HG02981 (cell line): ENCODE measurements around the gene PODNL1.
A peak's percentile ranks its signal among the peaks of the same experiment; 100 is the strongest.
"Not testable (repeated sequence)": the region's sequence is repeated elsewhere in the genome, so short reads cannot be mapped to it uniquely, and the experiment has no call there.

Experiments used
- ATAC-seq: cut with Tn5 transposase; IDR thresholded peaks from one replicate; pipeline ENCODE4 v1.9.1; 2021; ENCODE audit warnings: mild to moderate bottlenecking, moderate library complexity; ENCODE audit not compliant: unreplicated experiment

PODNL1 gene

GRCh38 chr19:13930402-13930801 lies 7.8 kb downstream of the PODNL1 start:
- ATAC-seq = no peak

DNA sequence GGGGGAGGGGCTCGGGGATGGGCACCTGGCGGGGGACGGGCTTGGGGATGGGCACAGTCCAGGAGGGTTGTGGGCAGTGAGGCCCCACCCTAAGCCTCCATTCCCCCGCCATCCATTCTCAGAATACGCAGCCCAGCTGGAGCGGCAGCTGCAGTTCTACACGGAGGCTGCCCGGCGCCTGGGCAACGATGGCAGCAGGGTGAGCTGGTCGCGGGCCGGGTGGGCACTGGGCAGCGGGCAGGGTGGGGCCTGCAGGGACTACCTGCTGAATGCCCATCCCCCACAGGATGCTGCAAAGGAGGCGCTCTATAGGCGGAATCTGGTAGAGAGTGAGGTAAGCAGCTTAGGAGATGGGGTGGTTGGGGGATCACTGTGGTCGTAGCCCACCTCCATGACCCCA lies 8.3 kb downstream of the PODNL1 start:
- ATAC-seq = no peak

DNA sequence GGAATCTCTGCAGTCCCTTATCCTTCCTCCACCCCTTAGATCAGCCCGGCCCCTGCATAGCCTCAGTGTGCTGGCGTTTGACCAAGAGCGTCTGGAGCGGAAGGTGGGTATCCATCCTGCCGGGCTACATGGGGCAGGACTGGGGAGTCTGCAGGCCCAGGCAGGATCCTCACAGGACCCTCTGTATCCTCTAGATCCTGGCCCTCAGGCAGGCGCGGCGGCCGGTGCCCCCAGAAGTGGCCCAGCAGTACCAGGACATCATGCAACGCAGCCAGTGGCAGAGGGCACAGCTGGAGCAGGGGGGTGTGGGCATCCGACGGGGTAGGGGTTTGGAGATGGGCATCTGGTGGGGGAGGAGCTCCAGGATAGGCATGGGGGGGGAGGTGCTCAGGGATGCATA lies 8.9 kb downstream of the PODNL1 start:
- ATAC-seq = no peak

DNA sequence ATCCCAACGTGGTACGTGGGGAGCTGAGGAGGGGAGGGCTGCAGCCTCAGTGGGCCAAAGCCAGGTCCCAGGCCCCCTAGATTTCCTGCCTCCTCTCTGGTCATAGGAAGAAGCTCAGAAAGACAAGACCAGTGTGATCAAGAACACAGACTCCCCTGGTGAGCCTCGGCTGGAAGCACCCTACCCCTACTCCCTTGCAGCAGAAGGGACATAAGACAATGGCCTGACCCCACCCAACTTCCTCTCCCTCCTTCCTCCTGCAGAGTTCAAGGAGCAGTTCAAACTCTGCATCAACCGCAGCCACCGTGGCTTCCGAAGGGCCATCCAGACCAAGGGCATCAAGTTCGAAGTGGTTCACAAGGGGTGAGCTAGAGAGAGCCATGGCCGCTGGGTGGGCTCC lies 11.5 kb downstream of the PODNL1 start:
- no peak for ATAC-seq

DNA sequence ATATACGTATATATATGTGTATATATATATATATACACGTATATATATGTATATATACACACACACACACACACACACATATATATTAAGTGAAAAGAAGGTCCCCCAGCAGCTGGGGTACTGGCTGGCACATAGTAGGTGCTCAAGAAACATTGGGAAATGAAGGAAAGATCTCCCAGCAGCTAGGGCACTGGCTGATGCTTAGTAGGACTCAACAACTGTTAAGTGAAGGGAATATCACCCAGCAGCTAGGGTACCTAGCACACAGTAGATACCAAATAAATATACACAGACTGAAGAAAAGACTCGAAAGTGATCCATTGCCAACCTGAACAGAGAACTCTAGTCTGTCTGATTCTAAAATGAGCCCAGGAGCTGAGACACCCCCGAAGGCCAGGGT lies 12.2 kb downstream of the PODNL1 start:
- ATAC-seq = no peak

DNA sequence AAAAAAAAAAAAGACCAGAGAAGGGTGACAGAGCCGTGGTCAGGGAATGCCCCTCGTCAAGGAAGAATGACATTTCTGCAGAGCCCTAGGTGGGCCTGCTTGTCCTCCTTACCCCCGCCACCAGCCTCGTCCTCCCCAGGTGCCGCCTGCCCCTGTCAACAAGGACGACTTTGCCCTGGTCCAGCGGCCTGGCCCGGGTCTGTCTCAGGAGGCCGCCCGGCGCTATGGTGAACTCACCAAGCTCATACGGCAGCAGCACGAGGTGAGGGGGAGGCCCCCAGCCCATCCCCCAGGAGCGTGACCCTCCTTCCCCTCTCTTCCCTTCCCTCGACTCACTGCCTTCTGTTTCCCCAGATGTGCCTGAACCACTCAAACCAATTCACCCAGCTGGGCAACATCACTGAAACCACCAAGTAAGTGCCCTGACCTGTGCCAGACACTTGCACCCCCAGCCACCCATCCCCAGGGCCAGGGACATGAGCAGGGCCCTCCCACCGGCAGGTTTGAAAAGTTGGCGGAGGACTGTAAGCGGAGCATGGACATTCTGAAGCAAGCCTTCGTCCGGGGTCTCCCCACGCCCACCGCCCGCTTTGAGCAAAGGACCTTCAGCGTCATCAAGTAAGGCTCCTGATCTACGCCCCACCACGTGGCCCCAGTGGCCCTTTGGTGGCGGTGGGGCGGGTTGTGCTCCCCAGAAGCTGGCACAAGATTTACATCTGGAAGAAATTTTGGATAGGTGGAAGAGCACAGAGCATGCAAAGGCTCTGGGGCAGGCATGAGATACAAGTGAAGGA lies 14.8 kb downstream of the PODNL1 start:
- ATAC-seq = no peak

DNA sequence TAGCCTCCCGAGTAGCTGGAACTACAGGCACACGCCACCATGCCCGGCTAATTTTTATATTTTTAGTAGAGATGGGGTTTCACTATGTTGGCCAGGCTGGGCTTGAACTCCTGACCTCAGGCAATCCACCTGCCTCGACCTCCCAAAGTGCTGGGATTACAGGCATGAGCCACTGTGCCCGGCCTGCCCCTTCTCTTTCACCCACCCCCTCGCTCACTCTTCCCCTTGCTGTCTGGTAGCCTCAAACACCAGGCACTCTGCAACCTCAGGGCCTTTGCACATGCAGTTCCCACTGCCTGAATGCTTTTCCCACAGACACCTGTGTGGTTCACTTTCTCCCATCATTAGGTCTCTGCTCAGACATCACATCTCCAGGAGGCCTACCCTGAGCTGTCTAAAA lies 16.1 kb downstream of the PODNL1 start:
- ATAC-seq = not testable (repeated sequence)

- no peak for ATAC-seq
These were observed 17.1 kb downstream of the PODNL1 start for GRCh38 chr19:13920940-13921747.

DNA sequence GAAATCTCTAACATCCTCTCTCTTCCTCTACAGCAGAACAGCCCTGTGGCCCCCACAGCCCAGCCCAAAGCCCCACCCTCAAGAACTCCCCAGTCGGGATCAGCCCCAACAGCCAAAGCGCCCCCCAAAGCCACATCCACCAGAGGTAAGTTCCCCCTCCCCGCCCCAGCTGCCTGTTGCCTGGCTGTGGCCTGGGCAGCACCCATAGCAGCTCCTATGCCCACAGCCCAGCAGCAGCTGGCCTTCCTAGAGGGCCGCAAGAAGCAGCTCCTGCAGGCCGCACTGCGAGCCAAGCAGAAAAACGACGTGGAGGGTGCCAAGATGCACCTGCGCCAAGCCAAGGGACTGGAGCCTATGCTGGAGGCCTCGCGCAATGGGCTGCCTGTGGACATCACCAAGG lies 17.7 kb downstream of the PODNL1 start:
- no peak for ATAC-seq

- no peak for ATAC-seq
These were observed 19.3 kb downstream of the PODNL1 start for GRCh38 chr19:13918726-13919411.

DNA sequence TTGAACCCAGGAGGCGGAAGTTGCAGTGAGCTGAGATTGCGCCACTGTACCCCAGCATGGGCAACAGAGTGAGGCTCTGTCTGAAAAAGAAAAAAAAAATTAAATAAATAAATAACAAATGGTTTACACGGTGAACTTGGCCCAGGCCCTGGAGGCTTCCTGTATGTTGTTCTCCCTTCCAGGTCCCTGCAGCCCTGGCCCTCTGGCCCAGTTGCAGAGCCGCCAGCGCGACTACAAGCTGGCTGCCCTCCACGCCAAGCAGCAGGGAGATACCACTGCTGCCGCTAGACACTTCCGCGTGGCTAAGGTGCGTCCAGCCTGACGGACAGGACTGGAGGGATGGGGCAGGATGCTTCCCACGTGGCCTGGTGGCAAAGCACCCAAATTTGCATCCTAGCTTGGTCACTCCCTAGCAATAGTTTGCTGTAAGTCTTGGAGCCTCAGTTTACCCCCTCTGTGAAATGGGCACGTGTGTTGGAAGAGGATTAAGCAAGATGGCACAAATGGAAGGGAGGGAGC lies 20.3 kb downstream of the PODNL1 start:
- no peak for ATAC-seq

DNA sequence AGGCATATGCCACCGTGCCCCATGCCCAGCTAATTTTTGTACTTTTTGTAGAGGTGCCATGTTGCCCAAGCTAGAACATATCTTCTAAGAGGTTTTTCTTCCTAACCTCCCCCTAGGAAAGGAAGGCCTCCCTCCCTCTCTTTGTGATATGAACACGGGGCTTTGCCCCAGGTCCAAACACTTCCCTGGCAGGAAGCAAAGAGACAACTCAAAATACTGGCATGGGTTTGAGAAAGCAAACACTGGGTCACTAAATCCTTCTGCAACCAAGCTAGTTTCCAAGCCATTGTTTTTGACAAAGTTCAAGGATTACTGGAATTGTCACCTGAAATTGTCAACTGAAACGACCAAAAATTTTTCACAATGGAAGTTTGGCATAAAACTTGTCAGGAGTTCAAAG lies 23.4 kb downstream of the PODNL1 start:
- no peak for ATAC-seq

- no peak for ATAC-seq
These were observed 24.9 kb downstream of the PODNL1 start for GRCh38 chr19:13913352-13913751.

GRCh38 chr19:13909430-13909829 lies 28.8 kb downstream of the PODNL1 start:
- no peak for ATAC-seq

GRCh38 chr19:13908674-13909073 lies 29.5 kb downstream of the PODNL1 start:
- ATAC-seq = no peak

GRCh38 chr19:13906910-13907309 lies 31.3 kb downstream of the PODNL1 start:
- ATAC-seq = no peak

DNA sequence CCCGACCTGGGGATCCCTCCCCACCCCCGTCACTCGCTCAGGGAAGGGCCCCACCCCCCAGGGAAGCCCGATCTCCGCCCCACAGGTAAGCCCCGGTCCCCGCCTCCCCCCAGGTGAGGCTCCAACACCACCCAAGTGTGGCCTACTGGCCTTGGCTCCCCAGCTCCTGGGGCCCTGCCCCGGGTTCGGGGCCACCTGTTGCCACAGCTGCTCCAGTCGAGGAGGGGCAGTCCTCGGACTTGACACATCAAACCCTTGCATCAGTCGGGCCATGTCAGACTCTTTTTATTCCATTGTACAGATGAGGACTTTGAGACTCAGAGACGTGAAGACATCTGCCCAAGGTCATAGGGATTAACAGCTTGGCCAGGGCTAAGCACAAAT lies 31.7 kb downstream of the PODNL1 start:
- peak; percentile 17 for ATAC-seq

GRCh38 chr19:13905634-13906520 lies 32.3 kb downstream of the PODNL1 start, which contains the start of the genes BRME1 and CC2D1A:
TSS of gene BRME1 (minus strand) at chr19:13906117. CDS start at chr19:13904892, 1,225 bp downstream.
TSS of gene CC2D1A (plus strand) at chr19:13906201. CDS start at chr19:13906442, 241 bp downstream.
- peak; percentile 86 for ATAC-seq

DNA sequence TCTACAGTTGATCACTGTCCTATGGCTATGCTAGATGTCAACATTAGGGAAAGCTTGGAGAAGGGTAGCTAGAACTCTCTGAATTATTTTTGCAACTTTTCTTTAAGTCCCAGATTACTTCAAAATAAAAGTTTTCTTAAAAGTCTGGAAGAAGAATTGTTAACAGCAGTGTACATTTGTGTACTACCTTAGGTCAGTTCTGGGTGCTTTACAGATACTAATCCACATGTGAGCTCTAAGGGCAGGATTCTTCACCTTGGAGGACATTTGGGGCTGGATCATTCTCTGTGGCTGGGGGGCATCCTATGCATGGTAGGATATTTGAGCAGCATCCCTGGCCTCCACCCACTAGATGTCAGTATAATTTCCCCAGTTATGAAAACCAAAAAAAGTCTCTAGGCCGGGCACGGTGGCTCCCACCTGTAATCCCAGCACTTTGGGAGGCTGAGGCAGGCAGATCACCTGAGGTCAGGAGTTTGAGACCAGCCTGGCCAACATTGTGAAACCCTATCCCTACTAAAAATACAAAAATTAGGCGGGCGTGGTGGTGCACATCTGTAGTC lies 35.1 kb downstream of the PODNL1 start:
- ATAC-seq = no peak
